Duodenal mucosa (tissue), 2 donors: ENCODE measurements around the gene TMEM182.

Experiments
- H3K27ac ChIP-seq: one replicate; pipeline ENCODE4 v1.7.0; 2013; ENCODE audit warnings: low read depth, low read length
- H3K27me3 ChIP-seq, 2 donors: one replicate each; pipeline ENCODE4 v1.7.0; 2013; ENCODE audit warnings: low read length in 2 of 2, control low read depth in 1 of 2; ENCODE audit not compliant: insufficient read depth in 2 of 2, control insufficient read depth in 1 of 2
- H3K36me3 ChIP-seq, 2 donors: one replicate each; pipeline ENCODE4 v1.7.0; 2013; ENCODE audit warnings: low read length in 2 of 2, control low read depth in 1 of 2; ENCODE audit not compliant: insufficient read depth in 2 of 2, control insufficient read depth in 1 of 2
- H3K4me1 ChIP-seq, 2 donors: one replicate each; pipeline ENCODE4 v1.7.0; 2013; ENCODE audit warnings: low read length in 2 of 2, control low read depth in 1 of 2; ENCODE audit not compliant: insufficient read depth in 2 of 2, control insufficient read depth in 1 of 2
- H3K4me3 ChIP-seq, 2 donors: one replicate each; pipeline ENCODE4 v1.7.0; 2013; ENCODE audit warnings: low read length in 2 of 2, low read depth in 1 of 2
- H3K9ac ChIP-seq, 2 donors: one replicate each; pipeline ENCODE4 v1.7.0; 2013; ENCODE audit warnings: low read length in 2 of 2, low read depth in 1 of 2
- H3K9me3 ChIP-seq, 2 donors: one replicate each; pipeline ENCODE4 v1.7.0; 2013; ENCODE audit warnings: low read length in 2 of 2, control low read depth in 1 of 2; ENCODE audit not compliant: control insufficient read depth in 1 of 2

Gene TMEM182

GRCh38 chr2:102761763-102762162 lies at the start of gene TMEM182:
Gene TMEM182 (plus strand): TSS chr2:102762031. CDS start chr2:102762218, 187 bp downstream.
- H3K27ac ChIP-seq, result no peak within 1 kb of the TSS
- H3K9me3 ChIP-seq, result no peaks in the 10 kb centered on the region
- H3K27me3 ChIP-seq, result no peaks in the 10 kb centered on the region
- no peaks in the 10 kb centered on the region for H3K4me1 ChIP-seq
- H3K4me3 ChIP-seq, result no peak within 1 kb of the TSS
- H3K36me3 ChIP-seq, result no peaks in the 10 kb centered on the region
- H3K9ac ChIP-seq, result no peak within 1 kb of the TSS

GRCh38 chr2:102717308-102718018 lies 44.4 kb upstream of the TMEM182 start:
- no peaks in the 10 kb centered on the region for H3K27me3 ChIP-seq
- H3K36me3 ChIP-seq, result peaks cover 29 to 55% of the 10 kb centered on the region in 2 donors
- no peak overlapping the region for H3K9ac ChIP-seq
- no peak overlapping the region for H3K27ac ChIP-seq
- H3K4me3 ChIP-seq, result no peak overlapping the region
- H3K9me3 ChIP-seq, result no peaks in the 10 kb centered on the region
- no peaks in the 10 kb centered on the region for H3K4me1 ChIP-seq

- Histone ChIP-seq H3K4me3 (no peak overlapping the region), H3K9ac (no peak overlapping the region), H3K4me1 (no peaks in the 10 kb centered on the region), H3K27ac (no peak overlapping the region), H3K27me3 (no peaks in the 10 kb centered on the region), H3K36me3 (peaks cover 36 to 66% of the 10 kb centered on the region in 2 donors), H3K9me3 (no peaks in the 10 kb centered on the region)
These were observed 43.2 kb upstream of the TMEM182 start for GRCh38 chr2:102718387-102719316.

GRCh38 chr2:102724016-102724490 lies 37.8 kb upstream of the TMEM182 start:
- Histone ChIP-seq H3K27me3 (no peaks in the 10 kb centered on the region), H3K9ac (no peak overlapping the region), H3K27ac (no peak overlapping the region), H3K36me3 (peaks cover 38 to 80% of the 10 kb centered on the region in 2 donors), H3K9me3 (no peaks in the 10 kb centered on the region), H3K4me3 (no peak overlapping the region), H3K4me1 (peaks cover 4 to 5% of the 10 kb centered on the region in 2 donors)

GRCh38 chr2:102724553-102724952 lies 37.3 kb upstream of the TMEM182 start:
- Histone ChIP-seq H3K4me1 (peaks cover 4 to 10% of the 10 kb centered on the region in 2 donors), H3K9me3 (no peaks in the 10 kb centered on the region), H3K9ac (no peak overlapping the region), H3K27ac (no peak overlapping the region), H3K36me3 (peaks cover 35 to 75% of the 10 kb centered on the region in 2 donors), H3K4me3 (no peak overlapping the region), H3K27me3 (no peaks in the 10 kb centered on the region)

GRCh38 chr2:102726128-102727087 lies 35.4 kb upstream of the TMEM182 start:
- no peaks in the 10 kb centered on the region for H3K9me3 ChIP-seq
- no peak overlapping the region for H3K4me3 ChIP-seq
- peaks cover 26 to 66% of the 10 kb centered on the region in 2 donors for H3K36me3 ChIP-seq
- peaks cover 7 to 10% of the 10 kb centered on the region in 2 donors for H3K4me1 ChIP-seq
- no peaks in the 10 kb centered on the region for H3K27me3 ChIP-seq
- no peak overlapping the region for H3K27ac ChIP-seq
- H3K9ac ChIP-seq, result no peak overlapping the region

- Histone ChIP-seq H3K9me3 (no peaks in the 10 kb centered on the region), H3K9ac (peak overlapping the region; percentile 90 to 93), H3K27ac (no peak overlapping the region), H3K4me3 (peak overlapping the region; percentile 89 to 95), H3K36me3 (peaks cover 8 to 9% of the 10 kb centered on the region in 2 donors), H3K4me1 (peaks cover 25% of the 10 kb centered on the region in 2 donors), H3K27me3 (no peaks in the 10 kb centered on the region)
These were observed 26.3 kb upstream of the TMEM182 start for GRCh38 chr2:102735416-102736109.

- Histone ChIP-seq H3K27me3 (no peaks in the 10 kb centered on the region), H3K27ac (peak overlapping the region; percentile 74), H3K9ac (peak overlapping the region; percentile 90 to 93), H3K9me3 (no peaks in the 10 kb centered on the region), H3K36me3 (peaks cover 5 to 7% of the 10 kb centered on the region in 2 donors), H3K4me3 (peak overlapping the region; percentile 89 to 95), H3K4me1 (peaks cover 25% of the 10 kb centered on the region in 2 donors)
These were observed 25.8 kb upstream of the TMEM182 start for GRCh38 chr2:102736110-102736409.
